ENCODE measurements around the gene DNAAF6.
"Not testable (repeated sequence)": the region's sequence is repeated elsewhere in the genome, so short reads cannot be mapped to it uniquely, and the experiment has no call there.

DNAAF6 gene

GRCh38 chrX:107205770-107206696, at the start of gene DNAAF6, which contains the start of gene NUP62CL:
TSS of gene DNAAF6 (plus strand) at chrX:107206611. CDS start at chrX:107212876, 6,265 bp downstream.
TSS of gene NUP62CL (minus strand) at chrX:107206433. CDS start at chrX:107175146, 31,287 bp downstream.
- DNase-seq: peak; percentile 73

- DNase-seq: not testable (repeated sequence)
Observed at GRCh38 chrX:107157618-107158017, 48.8 kb upstream of the DNAAF6 start.

- DNase-seq: no peak
Observed at GRCh38 chrX:107167163-107167921, 39.1 kb upstream of the DNAAF6 start.

GRCh38 chrX:107168257-107168656, 38.2 kb upstream of the DNAAF6 start:
- DNase-seq: no peak

- DNase-seq: no peak
Observed at GRCh38 chrX:107168712-107169111, 37.7 kb upstream of the DNAAF6 start.

- no peak for DNase-seq
Observed at GRCh38 chrX:107171369-107172102, 34.9 kb upstream of the DNAAF6 start.

GRCh38 chrX:107197319-107197718, 9.1 kb upstream of the DNAAF6 start:
- no peak for DNase-seq

GRCh38 chrX:107198074-107198473, 8.3 kb upstream of the DNAAF6 start:
- not testable (repeated sequence) for DNase-seq

- no peak for DNase-seq
Observed at GRCh38 chrX:107199491-107199890, 6.9 kb upstream of the DNAAF6 start.

GRCh38 chrX:107204068-107204605, 2.3 kb upstream of the DNAAF6 start:
- no peak for DNase-seq

- DNase-seq: no peak
Observed at GRCh38 chrX:107206697-107207065, 270 bp downstream of the DNAAF6 start.

- DNase-seq: no peak
Observed at GRCh38 chrX:107207089-107207488, 678 bp downstream of the DNAAF6 start.

- no peak for DNase-seq
Observed at GRCh38 chrX:107207943-107208342, 1.5 kb downstream of the DNAAF6 start.

GRCh38 chrX:107213477-107213876, 7.1 kb downstream of the DNAAF6 start:
- DNase-seq: no peak

GRCh38 chrX:107226757-107227156, 20.3 kb downstream of the DNAAF6 start:
- no peak for DNase-seq

- DNase-seq: no peak
Observed at GRCh38 chrX:107227780-107228485, 21.5 kb downstream of the DNAAF6 start.

- DNase-seq: no peak
Observed at GRCh38 chrX:107228486-107228819, 22.0 kb downstream of the DNAAF6 start.

GRCh38 chrX:107272431-107272921, 66.1 kb downstream of the DNAAF6 start:
- no peak for DNase-seq

- no peak for DNase-seq
Observed at GRCh38 chrX:107273795-107274194, 67.4 kb downstream of the DNAAF6 start.

GRCh38 chrX:107288676-107289075, 82.3 kb downstream of the DNAAF6 start:
- DNase-seq: peak; percentile 68

GRCh38 chrX:107290019-107290418, 83.6 kb downstream of the DNAAF6 start:
- no peak for DNase-seq

GRCh38 chrX:107293056-107293455, 86.6 kb downstream of the DNAAF6 start:
- no peak for DNase-seq

Data from NCI-H2227 treated with DMSO at 0.1 percent for 48 hours (cell line).